Measurements from ENCODE around the gene AQP1.

The AQP1 gene

DNA sequence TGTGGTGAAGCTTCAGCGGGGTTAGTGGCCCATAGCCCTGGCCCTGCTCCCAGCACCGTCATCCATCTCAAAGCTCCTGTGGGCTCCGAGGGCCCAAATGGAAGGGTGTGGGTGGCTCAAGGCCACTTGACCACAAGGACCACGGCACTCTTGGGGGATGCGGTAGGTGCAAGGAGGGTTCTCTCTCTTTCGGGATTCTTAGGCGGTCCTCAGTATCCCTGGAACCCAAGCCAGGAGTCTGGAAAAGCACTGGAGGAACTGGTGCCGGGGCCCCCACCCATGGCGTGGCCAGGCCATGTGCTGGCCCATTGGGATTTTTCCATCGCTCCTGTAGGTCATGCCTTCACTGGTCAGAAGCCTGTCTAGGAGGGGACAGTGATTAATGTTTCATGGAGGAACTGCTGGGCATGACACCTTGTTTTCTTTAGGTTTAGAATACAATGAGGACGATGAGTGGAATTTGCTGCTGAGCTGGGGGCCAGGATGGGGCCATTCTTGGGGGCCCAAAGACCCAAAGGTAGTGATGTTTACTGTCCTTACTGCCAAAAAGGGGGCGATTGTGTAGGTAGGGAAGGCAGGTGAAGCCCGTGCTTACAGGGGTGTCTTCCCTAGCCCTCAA, 16.7 kb downstream of the AQP1 start:
- Histone ChIP-seq H3K36me3 (ENCODE audit: control insufficient read depth, insufficient read depth, low read length) (peaks cover 5% of the 10 kb centered on the region), H3K27ac (ENCODE audit: low read depth, low read length) (no peak overlapping the region), H3K27me3 (ENCODE audit: control insufficient read depth, insufficient read depth, low read length) (no peaks in the 10 kb centered on the region), H3K4me1 (ENCODE audit: control insufficient read depth, insufficient read depth, low read length) (peaks cover 8% of the 10 kb centered on the region), H3K4me3 (ENCODE audit: low read length) (no peak overlapping the region), H3K9ac (ENCODE audit: low read length) (no peak overlapping the region)

- Histone ChIP-seq H3K9ac (ENCODE audit: low read length) (no peak overlapping the region), H3K36me3 (ENCODE audit: control insufficient read depth, insufficient read depth, low read length) (no peaks in the 10 kb centered on the region), H3K4me1 (ENCODE audit: control insufficient read depth, insufficient read depth, low read length) (peaks cover 8% of the 10 kb centered on the region), H3K4me3 (ENCODE audit: low read length) (no peak overlapping the region), H3K27ac (ENCODE audit: low read depth, low read length) (no peak overlapping the region), H3K27me3 (ENCODE audit: control insufficient read depth, insufficient read depth, low read length) (no peaks in the 10 kb centered on the region)
These were observed 18.0 kb downstream of the AQP1 start for GRCh38 chr7:30929686-30930085.

DNA sequence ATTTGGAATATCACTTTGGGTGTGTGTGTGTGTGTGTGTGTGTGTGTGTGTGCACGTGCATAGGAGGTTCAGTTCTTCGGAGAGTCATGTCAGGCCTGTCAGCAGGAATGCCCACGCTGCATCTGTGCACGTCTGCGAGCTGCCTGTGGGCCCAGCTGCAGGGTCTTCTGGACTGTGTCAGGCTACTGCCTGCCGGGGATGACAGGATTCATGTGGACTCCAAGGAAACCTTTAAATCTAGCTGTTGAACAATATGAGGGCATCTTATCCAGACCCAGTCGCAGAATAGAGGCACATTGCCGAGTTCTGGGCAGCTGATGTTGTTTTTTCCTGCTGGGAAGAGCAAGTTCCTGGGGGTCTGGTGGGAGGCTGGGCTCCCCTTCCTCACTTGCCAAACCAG, 19.0 kb downstream of the AQP1 start:
- Histone ChIP-seq H3K36me3 (ENCODE audit: control insufficient read depth, insufficient read depth, low read length) (no peaks in the 10 kb centered on the region), H3K4me3 (ENCODE audit: low read length) (no peak overlapping the region), H3K9ac (ENCODE audit: low read length) (no peak overlapping the region), H3K27ac (ENCODE audit: low read depth, low read length) (peak overlapping the region; percentile 17), H3K4me1 (ENCODE audit: control insufficient read depth, insufficient read depth, low read length) (peaks cover 8% of the 10 kb centered on the region), H3K27me3 (ENCODE audit: control insufficient read depth, insufficient read depth, low read length) (no peaks in the 10 kb centered on the region)

GRCh38 chr7:30931161-30931928, 19.7 kb downstream of the AQP1 start:
- Histone ChIP-seq H3K4me1 (ENCODE audit: control insufficient read depth, insufficient read depth, low read length) (peaks cover 8% of the 10 kb centered on the region), H3K27ac (ENCODE audit: low read depth, low read length) (peak overlapping the region; percentile 25), H3K9ac (ENCODE audit: low read length) (no peak overlapping the region), H3K27me3 (ENCODE audit: control insufficient read depth, insufficient read depth, low read length) (no peaks in the 10 kb centered on the region), H3K4me3 (ENCODE audit: low read length) (no peak overlapping the region), H3K36me3 (ENCODE audit: control insufficient read depth, insufficient read depth, low read length) (no peaks in the 10 kb centered on the region)

GRCh38 chr7:30931929-30932540, 20.4 kb downstream of the AQP1 start:
- no peaks in the 10 kb centered on the region for H3K27me3 ChIP-seq (ENCODE audit: control insufficient read depth, insufficient read depth, low read length)
- H3K27ac ChIP-seq (ENCODE audit: low read depth, low read length): no peak overlapping the region
- no peak overlapping the region for H3K4me3 ChIP-seq (ENCODE audit: low read length)
- H3K9ac ChIP-seq (ENCODE audit: low read length): no peak overlapping the region
- H3K36me3 ChIP-seq (ENCODE audit: control insufficient read depth, insufficient read depth, low read length): no peaks in the 10 kb centered on the region
- peaks cover 8% of the 10 kb centered on the region for H3K4me1 ChIP-seq (ENCODE audit: control insufficient read depth, insufficient read depth, low read length)

DNA sequence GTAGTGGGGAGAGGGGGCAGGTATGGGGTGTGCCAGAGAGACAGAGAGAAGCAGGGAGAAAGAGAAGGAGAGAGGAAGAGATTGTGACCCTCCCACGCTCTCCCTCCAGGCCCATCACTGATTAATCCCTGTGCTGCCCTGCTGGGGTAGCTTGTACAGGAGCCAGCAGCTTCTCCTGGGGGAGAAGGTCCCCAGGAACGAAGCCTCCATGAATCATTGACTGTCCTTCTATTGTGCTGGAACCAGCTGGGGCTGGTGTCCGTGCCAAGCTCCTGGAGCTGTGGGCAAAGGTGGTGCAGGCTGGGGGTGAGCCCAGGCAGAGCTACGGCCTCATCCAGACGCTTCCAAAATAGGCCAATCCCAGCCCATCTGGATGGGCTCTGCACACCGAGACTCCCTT, 20.9 kb downstream of the AQP1 start:
- Histone ChIP-seq H3K27ac (ENCODE audit: low read depth, low read length) (no peak overlapping the region), H3K4me3 (ENCODE audit: low read length) (no peak overlapping the region), H3K27me3 (ENCODE audit: control insufficient read depth, insufficient read depth, low read length) (no peaks in the 10 kb centered on the region), H3K9ac (ENCODE audit: low read length) (no peak overlapping the region), H3K36me3 (ENCODE audit: control insufficient read depth, insufficient read depth, low read length) (no peaks in the 10 kb centered on the region), H3K4me1 (ENCODE audit: control insufficient read depth, insufficient read depth, low read length) (peaks cover 8% of the 10 kb centered on the region)

DNA sequence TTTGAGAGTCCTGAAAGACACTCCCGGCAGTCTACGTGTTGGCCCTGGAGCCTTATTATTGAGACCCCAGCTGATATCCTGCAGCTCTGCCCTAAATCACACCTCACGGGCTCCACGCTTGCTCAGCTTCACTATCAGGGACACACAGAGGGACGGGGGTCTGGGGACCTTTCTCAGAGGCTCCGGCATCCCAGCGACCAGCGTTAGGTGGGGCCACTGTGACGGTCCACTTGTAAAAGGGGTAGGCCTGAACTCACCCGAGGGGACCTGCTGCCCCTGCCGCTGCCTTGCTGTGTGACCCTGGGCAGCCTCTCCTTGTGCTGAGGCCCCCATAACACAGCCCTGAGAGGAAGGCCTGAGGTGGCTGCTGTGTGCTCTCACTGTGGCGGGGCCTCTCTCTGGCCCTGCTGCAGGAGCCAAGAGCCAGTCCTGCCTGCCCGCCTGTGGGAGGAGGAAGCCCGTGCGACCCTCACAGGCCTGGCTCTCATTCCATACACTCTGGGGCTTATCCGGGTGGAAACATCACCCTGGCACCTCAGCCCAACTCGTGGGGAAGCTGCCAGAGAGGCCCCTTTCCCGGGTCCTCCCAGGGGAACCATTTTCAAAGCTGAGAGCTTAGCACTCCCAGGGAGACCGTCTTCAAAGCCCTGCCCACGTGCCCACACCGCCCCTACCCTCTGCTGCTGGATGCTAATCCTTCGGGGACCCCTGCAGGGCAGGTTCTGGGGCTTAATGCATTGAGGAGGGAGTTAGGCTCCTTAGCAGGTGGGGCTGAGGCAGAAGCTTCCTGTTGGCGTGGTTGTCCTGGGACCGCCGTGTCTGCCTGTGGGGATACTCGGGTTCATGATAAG, 21.7 kb downstream of the AQP1 start:
- no peak overlapping the region for H3K4me3 ChIP-seq (ENCODE audit: low read length)
- no peaks in the 10 kb centered on the region for H3K36me3 ChIP-seq (ENCODE audit: control insufficient read depth, insufficient read depth, low read length)
- H3K27me3 ChIP-seq (ENCODE audit: control insufficient read depth, insufficient read depth, low read length): no peaks in the 10 kb centered on the region
- no peak overlapping the region for H3K9ac ChIP-seq (ENCODE audit: low read length)
- peaks cover 8% of the 10 kb centered on the region for H3K4me1 ChIP-seq (ENCODE audit: control insufficient read depth, insufficient read depth, low read length)
- H3K27ac ChIP-seq (ENCODE audit: low read depth, low read length): no peak overlapping the region

- H3K27ac ChIP-seq (ENCODE audit: low read depth, low read length): no peak overlapping the region
- H3K36me3 ChIP-seq (ENCODE audit: control insufficient read depth, insufficient read depth, low read length): no peaks in the 10 kb centered on the region
- H3K4me1 ChIP-seq (ENCODE audit: control insufficient read depth, insufficient read depth, low read length): peaks cover 8% of the 10 kb centered on the region
- no peak overlapping the region for H3K9ac ChIP-seq (ENCODE audit: low read length)
- no peaks in the 10 kb centered on the region for H3K27me3 ChIP-seq (ENCODE audit: control insufficient read depth, insufficient read depth, low read length)
- no peak overlapping the region for H3K4me3 ChIP-seq (ENCODE audit: low read length)
These were observed 22.6 kb downstream of the AQP1 start for GRCh38 chr7:30934225-30934624.

- Histone ChIP-seq H3K4me3 (ENCODE audit: low read length) (no peak overlapping the region), H3K27me3 (ENCODE audit: control insufficient read depth, insufficient read depth, low read length) (no peaks in the 10 kb centered on the region), H3K4me1 (ENCODE audit: control insufficient read depth, insufficient read depth, low read length) (peaks cover 8% of the 10 kb centered on the region), H3K36me3 (ENCODE audit: control insufficient read depth, insufficient read depth, low read length) (no peaks in the 10 kb centered on the region), H3K9ac (ENCODE audit: low read length) (no peak overlapping the region), H3K27ac (ENCODE audit: low read depth, low read length) (no peak overlapping the region)
These were observed 23.3 kb downstream of the AQP1 start for GRCh38 chr7:30934732-30935568.

DNA sequence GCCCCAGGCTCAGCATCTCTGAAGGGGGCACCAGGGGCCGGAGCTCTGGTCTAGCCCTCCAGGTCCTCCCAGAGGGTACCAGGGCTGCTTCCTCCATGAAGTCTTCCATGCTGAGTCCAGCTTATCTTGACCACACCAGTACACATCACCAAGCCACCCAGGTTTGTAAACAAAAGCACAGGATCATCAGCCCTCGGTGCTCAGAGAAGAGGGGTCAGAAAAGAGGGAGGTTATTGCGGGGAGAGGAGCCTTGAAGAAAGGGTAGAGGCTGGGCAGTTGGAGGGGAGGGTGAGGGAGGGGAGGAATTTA, 23.9 kb downstream of the AQP1 start:
- Histone ChIP-seq H3K9ac (ENCODE audit: low read length) (no peak overlapping the region), H3K27me3 (ENCODE audit: control insufficient read depth, insufficient read depth, low read length) (no peaks in the 10 kb centered on the region)

DNA sequence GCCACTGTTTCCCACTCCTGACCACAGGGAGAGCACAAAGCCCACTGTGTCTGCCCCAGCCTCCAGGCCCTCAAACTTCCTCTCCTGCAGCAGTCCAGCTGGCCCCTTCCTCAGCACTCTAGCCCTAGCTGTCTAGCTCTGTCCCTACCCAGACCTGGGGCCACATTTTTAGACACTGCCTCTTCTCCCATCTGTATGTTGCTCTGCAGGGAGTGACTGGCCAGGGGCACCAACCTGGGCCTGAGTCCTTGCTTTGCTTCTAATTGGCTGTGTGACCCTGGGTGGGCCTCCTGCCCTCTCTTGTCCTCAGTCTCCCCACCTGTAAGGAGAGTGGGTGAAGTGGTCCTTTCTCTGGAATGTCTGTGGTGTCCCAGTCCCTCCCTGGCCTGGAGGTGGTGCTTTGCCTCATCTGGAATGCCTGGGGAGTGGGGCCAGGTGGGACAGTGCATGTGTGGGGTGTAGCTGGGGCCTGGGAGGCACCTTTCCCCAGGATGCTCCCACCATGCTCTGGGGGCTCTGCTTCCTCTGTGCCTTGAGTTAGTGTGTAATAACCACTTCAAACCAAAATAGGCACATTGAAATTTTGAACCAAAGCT, 25.1 kb downstream of the AQP1 start:
- H3K4me3 ChIP-seq (ENCODE audit: low read length): no peak overlapping the region
- no peaks in the 10 kb centered on the region for H3K4me1 ChIP-seq (ENCODE audit: control insufficient read depth, insufficient read depth, low read length)
- H3K27ac ChIP-seq (ENCODE audit: low read depth, low read length): no peak overlapping the region
- H3K36me3 ChIP-seq (ENCODE audit: control insufficient read depth, insufficient read depth, low read length): no peaks in the 10 kb centered on the region
- no peaks in the 10 kb centered on the region for H3K27me3 ChIP-seq (ENCODE audit: control insufficient read depth, insufficient read depth, low read length)
- H3K9ac ChIP-seq (ENCODE audit: low read length): no peak overlapping the region

More for the DNA sequence above, 23.9 kb downstream of the AQP1 start:
- Histone ChIP-seq H3K27ac (ENCODE audit: low read depth, low read length) (no peak overlapping the region), H3K4me3 (ENCODE audit: low read length) (no peak overlapping the region), H3K4me1 (ENCODE audit: control insufficient read depth, insufficient read depth, low read length) (peaks cover 7% of the 10 kb centered on the region), H3K36me3 (ENCODE audit: control insufficient read depth, insufficient read depth, low read length) (no peaks in the 10 kb centered on the region)
